ENCODE measurements around the gene VAMP8. TPM values are rescaled to one million over a fixed set of nuclear protein-coding genes. Genes with fewer than 3 reads are reported as not detected.

Gene VAMP8
- total RNA-seq (2014; rRNA removed; shearing (Covaris generic)), result 17.7 and 33.0 TPM in 2 replicates

GRCh38 chr2:85577386-85578242, at the start of gene VAMP8:
VAMP8 (plus strand) TSS chr2:85577586; CDS start chr2:85577647, 61 bp downstream.
- peak; percentile 88 for DNase-seq
- Histone ChIP-seq H3K4me3 (ENCODE audit: insufficient read depth, low read depth, low read length) (peak within 1 kb of the TSS; percentile 48), H3K27me3 (ENCODE audit: control insufficient read depth, insufficient read depth, low read length) (no peaks in the 10 kb centered on the region), H3K36me3 (replicated peaks; ENCODE audit: control insufficient read depth, insufficient read depth, low read length) (no peaks in the 10 kb centered on the region)

GRCh38 chr2:85527787-85528186, 49.6 kb upstream of the VAMP8 start:
- no peak for DNase-seq
- H3K36me3 ChIP-seq (replicated peaks; ENCODE audit: control insufficient read depth, insufficient read depth, low read length), result no peaks in the 10 kb centered on the region
- no peak overlapping the region for H3K4me3 ChIP-seq (ENCODE audit: insufficient read depth, low read depth, low read length)
- H3K27me3 ChIP-seq (ENCODE audit: control insufficient read depth, insufficient read depth, low read length), result no peaks in the 10 kb centered on the region

- Histone ChIP-seq H3K36me3 (replicated peaks; ENCODE audit: control insufficient read depth, insufficient read depth, low read length) (no peaks in the 10 kb centered on the region), H3K27me3 (ENCODE audit: control insufficient read depth, insufficient read depth, low read length) (no peaks in the 10 kb centered on the region), H3K4me3 (ENCODE audit: insufficient read depth, low read depth, low read length) (no peak overlapping the region)
- no peak for DNase-seq
These were observed 49.0 kb upstream of the VAMP8 start for GRCh38 chr2:85528355-85528754.

GRCh38 chr2:85529809-85530208, 47.6 kb upstream of the VAMP8 start:
- H3K27me3 ChIP-seq (ENCODE audit: control insufficient read depth, insufficient read depth, low read length), result no peaks in the 10 kb centered on the region
- no peak overlapping the region for H3K4me3 ChIP-seq (ENCODE audit: insufficient read depth, low read depth, low read length)
- H3K36me3 ChIP-seq (replicated peaks; ENCODE audit: control insufficient read depth, insufficient read depth, low read length), result no peaks in the 10 kb centered on the region
- DNase-seq, result no peak

GRCh38 chr2:85531589-85531988, 45.8 kb upstream of the VAMP8 start:
- H3K36me3 ChIP-seq (replicated peaks; ENCODE audit: control insufficient read depth, insufficient read depth, low read length), result no peaks in the 10 kb centered on the region
- H3K4me3 ChIP-seq (ENCODE audit: insufficient read depth, low read depth, low read length), result no peak overlapping the region
- no peak for DNase-seq
- H3K27me3 ChIP-seq (ENCODE audit: control insufficient read depth, insufficient read depth, low read length), result no peaks in the 10 kb centered on the region

- no peaks in the 10 kb centered on the region for H3K36me3 ChIP-seq (replicated peaks; ENCODE audit: control insufficient read depth, insufficient read depth, low read length)
- H3K27me3 ChIP-seq (ENCODE audit: control insufficient read depth, insufficient read depth, low read length), result no peaks in the 10 kb centered on the region
- no peak for DNase-seq
- H3K4me3 ChIP-seq (ENCODE audit: insufficient read depth, low read depth, low read length), result no peak overlapping the region
These were observed 43.3 kb upstream of the VAMP8 start for GRCh38 chr2:85534099-85534498.

GRCh38 chr2:85534881-85535280, 42.5 kb upstream of the VAMP8 start:
- H3K4me3 ChIP-seq (ENCODE audit: insufficient read depth, low read depth, low read length), result no peak overlapping the region
- DNase-seq, result no peak
- H3K36me3 ChIP-seq (replicated peaks; ENCODE audit: control insufficient read depth, insufficient read depth, low read length), result no peaks in the 10 kb centered on the region
- H3K27me3 ChIP-seq (ENCODE audit: control insufficient read depth, insufficient read depth, low read length), result no peaks in the 10 kb centered on the region

GRCh38 chr2:85536479-85536878, 40.9 kb upstream of the VAMP8 start:
- H3K4me3 ChIP-seq (ENCODE audit: insufficient read depth, low read depth, low read length), result no peak overlapping the region
- peaks cover 7% of the 10 kb centered on the region for H3K36me3 ChIP-seq (replicated peaks; ENCODE audit: control insufficient read depth, insufficient read depth, low read length)
- no peaks in the 10 kb centered on the region for H3K27me3 ChIP-seq (ENCODE audit: control insufficient read depth, insufficient read depth, low read length)
- no peak for DNase-seq

- Histone ChIP-seq H3K36me3 (replicated peaks; ENCODE audit: control insufficient read depth, insufficient read depth, low read length) (peaks cover 21% of the 10 kb centered on the region), H3K27me3 (ENCODE audit: control insufficient read depth, insufficient read depth, low read length) (no peaks in the 10 kb centered on the region), H3K4me3 (ENCODE audit: insufficient read depth, low read depth, low read length) (peak overlapping the region; percentile 99)
- DNase-seq, result peak; percentile 75
These were observed 39.5 kb upstream of the VAMP8 start for GRCh38 chr2:85537600-85538506.

GRCh38 chr2:85538507-85539360, 38.7 kb upstream of the VAMP8 start, which contains the start of gene MAT2A:
MAT2A (plus strand) TSS chr2:85539168; CDS start chr2:85539288, 120 bp downstream.
- Histone ChIP-seq H3K27me3 (ENCODE audit: control insufficient read depth, insufficient read depth, low read length) (no peaks in the 10 kb centered on the region), H3K36me3 (replicated peaks; ENCODE audit: control insufficient read depth, insufficient read depth, low read length) (peaks cover 25% of the 10 kb centered on the region), H3K4me3 (ENCODE audit: insufficient read depth, low read depth, low read length) (peak within 1 kb of the TSS; percentile 99)
- peak; percentile 97 for DNase-seq

- DNase-seq, result peak; percentile 78
- H3K36me3 ChIP-seq (replicated peaks; ENCODE audit: control insufficient read depth, insufficient read depth, low read length), result peaks cover 30% of the 10 kb centered on the region
- no peaks in the 10 kb centered on the region for H3K27me3 ChIP-seq (ENCODE audit: control insufficient read depth, insufficient read depth, low read length)
- peak overlapping the region; percentile 99 for H3K4me3 ChIP-seq (ENCODE audit: insufficient read depth, low read depth, low read length)
These were observed 37.8 kb upstream of the VAMP8 start for GRCh38 chr2:85539361-85540132.

- peak overlapping the region; percentile 99 for H3K4me3 ChIP-seq (ENCODE audit: insufficient read depth, low read depth, low read length)
- no peaks in the 10 kb centered on the region for H3K27me3 ChIP-seq (ENCODE audit: control insufficient read depth, insufficient read depth, low read length)
- no peak for DNase-seq
- H3K36me3 ChIP-seq (replicated peaks; ENCODE audit: control insufficient read depth, insufficient read depth, low read length), result peaks cover 30% of the 10 kb centered on the region
These were observed 37.2 kb upstream of the VAMP8 start for GRCh38 chr2:85540133-85540648.

GRCh38 chr2:85541262-85541661, 36.1 kb upstream of the VAMP8 start:
- DNase-seq, result no peak
- Histone ChIP-seq H3K4me3 (ENCODE audit: insufficient read depth, low read depth, low read length) (no peak overlapping the region), H3K27me3 (ENCODE audit: control insufficient read depth, insufficient read depth, low read length) (no peaks in the 10 kb centered on the region), H3K36me3 (replicated peaks; ENCODE audit: control insufficient read depth, insufficient read depth, low read length) (peaks cover 32% of the 10 kb centered on the region)
